ENCODE measurements around the gene MSANTD2.

MSANTD2 gene

GRCh38 chr11:124835918-124836317, 35.7 kb upstream of the MSANTD2 start:
- no peak for DNase-seq (ENCODE audit: extremely low spot score)
- POLR2A ChIA-PET: no interaction called here
- TF ChIP-seq CTCF (IDR thresholded peaks at IDR 0.05; ENCODE audit: control extremely low read depth, extremely low read depth, low read depth, missing control alignments): no peak
- CTCF ChIA-PET: interaction anchor here (0.8 to 4.9 kb wide), 27 partner anchors 10 to 434 kb away, joined by 3 to 67 read pairs (median 6); partner anchors contain the start of genes MSANTD2 and ROBO3

GRCh38 chr11:124834526-124835180, 34.4 kb upstream of the MSANTD2 start:
- no peak for TF ChIP-seq CTCF (IDR thresholded peaks at IDR 0.05; ENCODE audit: control extremely low read depth, extremely low read depth, low read depth, missing control alignments)
- POLR2A ChIA-PET: no interaction called here
- CTCF ChIA-PET: interaction anchor here (1.4 to 4.9 kb wide), 4 partner anchors 41 to 190 kb away, joined by 3 to 67 read pairs (median 14); no protein-coding TSS in a partner anchor
- no peak for DNase-seq (ENCODE audit: extremely low spot score)

GRCh38 chr11:124832571-124832970, 32.4 kb upstream of the MSANTD2 start:
- TF ChIP-seq CTCF (IDR thresholded peaks at IDR 0.05; ENCODE audit: control extremely low read depth, extremely low read depth, low read depth, missing control alignments): no peak
- ChIA-PET POLR2A (no interaction called here), CTCF (interaction anchor here (1.0 to 2.1 kb wide), 10 partner anchors 10 to 190 kb away, joined by 3 to 9 read pairs (median 5); no protein-coding TSS in a partner anchor)
- DNase-seq (ENCODE audit: extremely low spot score): no peak

GRCh38 chr11:124831897-124832296, 31.7 kb upstream of the MSANTD2 start:
- TF ChIP-seq CTCF (IDR thresholded peaks at IDR 0.05; ENCODE audit: control extremely low read depth, extremely low read depth, low read depth, missing control alignments): no peak
- ChIA-PET CTCF (interaction anchor here (1.4 to 1.8 kb wide), 2 partner anchors 38 to 161 kb away, joined by 3 to 6 read pairs; no protein-coding TSS in a partner anchor), POLR2A (no interaction called here)
- no peak for DNase-seq (ENCODE audit: extremely low spot score)

- ChIA-PET CTCF (no interaction called here), POLR2A (no interaction called here)
- DNase-seq (ENCODE audit: extremely low spot score): no peak
- TF ChIP-seq CTCF (IDR thresholded peaks at IDR 0.05; ENCODE audit: control extremely low read depth, extremely low read depth, low read depth, missing control alignments): no peak
Observed at GRCh38 chr11:124830749-124831148, 30.5 kb upstream of the MSANTD2 start.

GRCh38 chr11:124829986-124830385, 29.8 kb upstream of the MSANTD2 start:
- ChIA-PET POLR2A (no interaction called here), CTCF (no interaction called here)
- DNase-seq (ENCODE audit: extremely low spot score): no peak
- TF ChIP-seq CTCF (IDR thresholded peaks at IDR 0.05; ENCODE audit: control extremely low read depth, extremely low read depth, low read depth, missing control alignments): no peak

All from GM10248 (cell line).